ENCODE measurements around the gene SURF4.

DNA sequence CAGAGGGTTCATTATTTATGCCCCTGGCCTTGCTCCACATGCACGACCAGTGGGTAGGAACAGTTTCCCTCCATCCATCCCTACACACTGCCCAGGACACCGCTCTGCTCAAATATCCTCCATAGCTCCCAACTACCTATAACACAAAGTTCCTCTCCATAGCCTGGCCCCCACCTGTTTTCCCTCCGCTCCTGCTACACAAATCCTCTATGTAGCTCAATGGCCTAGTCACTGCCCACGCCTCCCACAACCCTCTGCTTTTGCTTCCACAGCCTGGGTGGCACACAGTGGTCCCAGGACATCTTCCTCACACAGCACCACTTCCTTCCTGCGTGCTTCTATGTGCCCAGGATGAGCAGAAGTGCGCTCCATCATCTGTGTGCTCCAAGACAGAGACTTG lies 21.5 kb upstream of the SURF4 start:
- TF ChIP-seq POLR2A (IDR thresholded peaks at IDR 0.05) = no peak
- TF ChIP-seq, protein P1, sequence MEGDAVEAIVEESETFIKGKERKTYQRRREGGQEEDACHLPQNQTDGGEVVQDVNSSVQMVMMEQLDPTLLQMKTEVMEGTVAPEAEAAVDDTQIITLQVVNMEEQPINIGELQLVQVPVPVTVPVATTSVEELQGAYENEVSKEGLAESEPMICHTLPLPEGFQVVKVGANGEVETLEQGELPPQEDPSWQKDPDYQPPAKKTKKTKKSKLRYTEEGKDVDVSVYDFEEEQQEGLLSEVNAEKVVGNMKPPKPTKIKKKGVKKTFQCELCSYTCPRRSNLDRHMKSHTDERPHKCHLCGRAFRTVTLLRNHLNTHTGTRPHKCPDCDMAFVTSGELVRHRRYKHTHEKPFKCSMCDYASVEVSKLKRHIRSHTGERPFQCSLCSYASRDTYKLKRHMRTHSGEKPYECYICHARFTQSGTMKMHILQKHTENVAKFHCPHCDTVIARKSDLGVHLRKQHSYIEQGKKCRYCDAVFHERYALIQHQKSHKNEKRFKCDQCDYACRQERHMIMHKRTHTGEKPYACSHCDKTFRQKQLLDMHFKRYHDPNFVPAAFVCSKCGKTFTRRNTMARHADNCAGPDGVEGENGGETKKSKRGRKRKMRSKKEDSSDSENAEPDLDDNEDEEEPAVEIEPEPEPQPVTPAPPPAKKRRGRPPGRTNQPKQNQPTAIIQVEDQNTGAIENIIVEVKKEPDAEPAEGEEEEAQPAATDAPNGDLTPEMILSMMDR (IDR thresholded peaks at IDR 0.05) = no peak
